PC-3 (cell line): Measurements from ENCODE around the gene TGFBR3. TPM values are rescaled to one million over a fixed set of nuclear protein-coding genes. Genes with fewer than 3 reads are reported as not detected.

Source experiments
- ATAC-seq: fragments of 200-7000 bp; cut with Tn5 transposase; 2 replicates; pipeline ENCODE4 v1.9.1; 2020; ENCODE audit warnings: mild to moderate bottlenecking, moderate library complexity
- BruUV-seq: library from RNA; stranded (reverse); fragments of 400-500 nt; replicated peaks from 2 replicates; lab custom pipeline; 2021; lab: Mats Ljungman, UMichigan
- CTCF ChIA-PET: fragments of 300-600 bp; sonication (Branson Sonifier 250); formaldehyde crosslinking; loops from one replicate; lab custom pipeline; 2022; ENCODE audit warnings: antibody characterized with exemption; lab: Charles Lee
- POLR2A ChIA-PET: fragments of 300-600 bp; sonication (Branson Sonifier 250); formaldehyde crosslinking; loops from one replicate; lab custom pipeline; 2022; ENCODE audit warnings: antibody characterized with exemption; ENCODE audit not compliant: unreplicated experiment; lab: Charles Lee
- DNase-seq: peaks from one replicate; pipeline ENCODE4 v3.0.0-alpha.2; 2015
- H2AFZ ChIP-seq: fragments of 300-600 bp; sonication (generic); 2 replicates; pipeline ENCODE4 v1.6.0; 2016; ENCODE audit warnings: antibody characterized with exemption, low read length
- H3F3A ChIP-seq: fragments of 300-600 bp; sonication (generic); one replicate; pipeline ENCODE4 v1.6.0; 2017; ENCODE audit warnings: antibody characterized with exemption, low read length, control low read depth, mild to moderate bottlenecking; ENCODE audit not compliant: unreplicated experiment
- H3K27ac ChIP-seq: fragments of 300-600 bp; sonication (generic); 2 replicates; pipeline ENCODE4 v1.5.1; 2016; ENCODE audit warnings: mild to moderate bottlenecking, low read length
- H3K27me3 ChIP-seq: fragments of 300-600 bp; sonication (generic); 2 replicates; pipeline ENCODE4 v1.6.1; 2016; ENCODE audit warnings: low read length, mixed read lengths
- H3K36me3 ChIP-seq: fragments of 300-600 bp; sonication (generic); 2 replicates; pipeline ENCODE4 v1.6.1; 2016; ENCODE audit warnings: low read depth, mixed run types, low read length, mixed read lengths
- H3K4me1 ChIP-seq: fragments of 300-600 bp; sonication (generic); 2 replicates; pipeline ENCODE4 v1.5.1; 2016; ENCODE audit warnings: low read length; ENCODE audit not compliant: insufficient read depth
- H3K4me2 ChIP-seq: fragments of 300-600 bp; sonication (generic); 2 replicates; pipeline ENCODE4 v1.6.0; 2016; ENCODE audit warnings: low read length
- H3K4me3 ChIP-seq: fragments of 300-600 bp; sonication (generic); 2 replicates; pipeline ENCODE4 v1.5.1; 2016; ENCODE audit warnings: mild to moderate bottlenecking, low read length, mixed read lengths
- H3K79me2 ChIP-seq: fragments of 300-600 bp; sonication (generic); 2 replicates; pipeline ENCODE4 v1.6.1; 2017; ENCODE audit warnings: low read length, mixed read lengths
- H3K9ac ChIP-seq: fragments of 300-600 bp; sonication (generic); 2 replicates; pipeline ENCODE4 v1.6.0; 2016; ENCODE audit warnings: mild to moderate bottlenecking, low read length
- H3K9me2 ChIP-seq: fragments of 300-600 bp; sonication (generic); replicated peaks from 2 replicates; pipeline ENCODE4 v1.6.1; 2016; ENCODE audit warnings: mixed run types, low read length, mixed read lengths
- H3K9me3 ChIP-seq: fragments of 300-600 bp; sonication (generic); 2 replicates; pipeline ENCODE4 v1.6.1; 2016; ENCODE audit warnings: low read length, mixed read lengths
- H4K20me1 ChIP-seq: fragments of 300-600 bp; sonication (generic); 2 replicates; pipeline ENCODE4 v1.6.1; 2016; ENCODE audit warnings: low read length, mixed read lengths
- EZH2 ChIP-seq: fragments of 300-600 bp; sonication (generic); IDR thresholded peaks from one replicate; pipeline ENCODE4 v1.6.1; 2017; ENCODE audit warnings: antibody characterized with exemption, mild to moderate bottlenecking, low read length; ENCODE audit not compliant: unreplicated experiment
- EZH2phosphoT487 ChIP-seq: fragments of 300-600 bp; sonication (generic); IDR thresholded peaks from 2 replicates; pipeline ENCODE4 v1.6.1; 2018; ENCODE audit warnings: mild to moderate bottlenecking, antibody characterized with exemption, low read length, borderline replicate concordance
- intact Hi-C: fragments of 100-400 bp; cut with micrococcal nuclease; formaldehyde crosslinking; loops from 2 replicates; pipeline ENCODE4 v1.9.0; 2023
- total RNA-seq: library from RNA; depleted of rRNA; stranded (reverse); fragments of >200 nt; gene quantifications from 2 replicates; pipeline ENCODE4 v1.2.3, GENCODE V29; 2014
- TF ChIP-seq, protein P1 (sequence below): fragments of 300-600 bp; sonication (generic); conservative IDR thresholded peaks from 2 replicates; pipeline ENCODE4 v1.5.1; 2017; ENCODE audit warnings: antibody characterized with exemption, low read depth, mild to moderate bottlenecking, low read length

TGFBR3 gene
- total RNA-seq, 1 experiment from 2014 or later: 2.8 TPM

DNA sequence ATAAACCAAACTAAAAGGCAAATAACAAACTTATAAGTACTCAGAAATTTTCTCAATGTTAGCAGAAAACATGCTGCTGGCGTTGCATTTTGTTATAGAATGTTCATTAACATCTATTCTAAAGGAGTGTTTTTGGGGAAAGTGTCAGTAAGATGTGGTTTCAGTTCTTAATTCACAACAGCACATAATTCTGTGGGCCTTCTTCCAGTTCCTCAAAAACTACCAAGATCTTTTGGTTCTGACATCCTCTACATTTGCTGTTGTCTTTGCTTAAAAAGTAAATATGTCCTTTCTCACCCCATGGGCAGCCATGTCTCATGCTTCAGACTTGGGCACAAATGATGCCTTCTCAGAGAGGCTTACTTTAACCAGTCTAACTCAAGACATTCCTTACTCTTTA lies 232.8 kb downstream of the TGFBR3 start:
- intact Hi-C loops: no loop called here
- BruUV-seq: no TSS peak
- Histone ChIP-seq H3K27ac (no peak overlapping the region), H3K27me3 (no peaks in the 10 kb centered on the region), H3K4me3 (no peak overlapping the region), H3F3A (no peaks in the 10 kb centered on the region), H3K79me2 (no peaks in the 10 kb centered on the region), H3K9me2 (no peaks in the 10 kb centered on the region), H3K9ac (no peak overlapping the region), H3K9me3 (no peaks in the 10 kb centered on the region), H3K4me1 (peaks cover 17% of the 10 kb centered on the region), H2AFZ (no peak overlapping the region), H3K36me3 (no peaks in the 10 kb centered on the region), H4K20me1 (no peaks in the 10 kb centered on the region), H3K4me2 (no peak overlapping the region)
- ChIA-PET POLR2A (no interaction called here), CTCF (no interaction called here)
- TF ChIP-seq EZH2: no peak
- TF ChIP-seq, protein P1, sequence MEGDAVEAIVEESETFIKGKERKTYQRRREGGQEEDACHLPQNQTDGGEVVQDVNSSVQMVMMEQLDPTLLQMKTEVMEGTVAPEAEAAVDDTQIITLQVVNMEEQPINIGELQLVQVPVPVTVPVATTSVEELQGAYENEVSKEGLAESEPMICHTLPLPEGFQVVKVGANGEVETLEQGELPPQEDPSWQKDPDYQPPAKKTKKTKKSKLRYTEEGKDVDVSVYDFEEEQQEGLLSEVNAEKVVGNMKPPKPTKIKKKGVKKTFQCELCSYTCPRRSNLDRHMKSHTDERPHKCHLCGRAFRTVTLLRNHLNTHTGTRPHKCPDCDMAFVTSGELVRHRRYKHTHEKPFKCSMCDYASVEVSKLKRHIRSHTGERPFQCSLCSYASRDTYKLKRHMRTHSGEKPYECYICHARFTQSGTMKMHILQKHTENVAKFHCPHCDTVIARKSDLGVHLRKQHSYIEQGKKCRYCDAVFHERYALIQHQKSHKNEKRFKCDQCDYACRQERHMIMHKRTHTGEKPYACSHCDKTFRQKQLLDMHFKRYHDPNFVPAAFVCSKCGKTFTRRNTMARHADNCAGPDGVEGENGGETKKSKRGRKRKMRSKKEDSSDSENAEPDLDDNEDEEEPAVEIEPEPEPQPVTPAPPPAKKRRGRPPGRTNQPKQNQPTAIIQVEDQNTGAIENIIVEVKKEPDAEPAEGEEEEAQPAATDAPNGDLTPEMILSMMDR: no peak
- TF ChIP-seq EZH2phosphoT487: no peak
- DNase-seq: no peak
- no peak for ATAC-seq

- Histone ChIP-seq H3K9ac (no peak overlapping the region), H3K4me1 (peaks cover 17% of the 10 kb centered on the region), H3K9me3 (no peaks in the 10 kb centered on the region), H4K20me1 (no peaks in the 10 kb centered on the region), H3K4me2 (no peak overlapping the region), H3F3A (no peaks in the 10 kb centered on the region), H3K27ac (no peak overlapping the region), H3K27me3 (no peaks in the 10 kb centered on the region), H3K4me3 (no peak overlapping the region), H3K79me2 (no peaks in the 10 kb centered on the region), H2AFZ (no peak overlapping the region), H3K36me3 (no peaks in the 10 kb centered on the region), H3K9me2 (no peaks in the 10 kb centered on the region)
- intact Hi-C loops: no loop called here
- ATAC-seq: peak; percentile 24; the same call in 1 of the 2 replicates
- DNase-seq: peak; percentile 55
- no TSS peak for BruUV-seq
- no peak for TF ChIP-seq EZH2phosphoT487
- ChIA-PET CTCF (no interaction called here), POLR2A (interaction anchor here (0.5 kb wide), 1 partner anchor 151 kb away, joined by 5 read pairs; the partner anchor contains the start of gene CDC7)
These were observed 234.3 kb downstream of the TGFBR3 start for GRCh38 chr1:91651661-91652071.

GRCh38 chr1:91651243-91651642 lies 234.7 kb downstream of the TGFBR3 start:
- H3K9me2 ChIP-seq: no peaks in the 10 kb centered on the region
- no peak overlapping the region for H3K4me3 ChIP-seq
- H3K9ac ChIP-seq: no peak overlapping the region
- H3K4me2 ChIP-seq: no peak overlapping the region
- H4K20me1 ChIP-seq: no peaks in the 10 kb centered on the region
- DNase-seq (no peak), ATAC-seq (no peak)
- no peaks in the 10 kb centered on the region for H3K27me3 ChIP-seq
- H3K27ac ChIP-seq: no peak overlapping the region
- no peaks in the 10 kb centered on the region for H3K9me3 ChIP-seq
- no peaks in the 10 kb centered on the region for H3F3A ChIP-seq
- TF ChIP-seq EZH2phosphoT487 (no peak), EZH2 (no peak)
- TF ChIP-seq, protein P1: no peak
- peaks cover 17% of the 10 kb centered on the region for H3K4me1 ChIP-seq
- ChIA-PET POLR2A (interaction anchor here (0.5 kb wide), 1 partner anchor 151 kb away, joined by 5 read pairs; the partner anchor contains the start of gene CDC7), CTCF (no interaction called here)
- intact Hi-C loops: no loop called here
- no TSS peak for BruUV-seq
- H3K36me3 ChIP-seq: no peaks in the 10 kb centered on the region
- H3K79me2 ChIP-seq: no peaks in the 10 kb centered on the region
- no peak overlapping the region for H2AFZ ChIP-seq
